DND-41 (cell line): Measurements from ENCODE around the gene LMO7.

Experiments used
- ATAC-seq: fragments of 200-7000 bp; cut with Tn5 transposase; 3 replicates; pipeline ENCODE4 v1.9.1; 2021; ENCODE audit warnings: low read depth; ENCODE audit not compliant: insufficient read depth
- DNase-seq: peaks from one replicate; pipeline ENCODE4 v3.0.0-alpha.2; 2020
- H2AFZ ChIP-seq: 2 replicates; pipeline ENCODE4 v1.6.0; 2012; ENCODE audit warnings: low read depth, low read length
- H3K27ac ChIP-seq: 2 replicates; pipeline ENCODE4 v1.5.1; 2012; ENCODE audit warnings: low read length, inconsistent platforms
- H3K27me3 ChIP-seq: fragments of 200-600 bp; sonication (generic); 2 replicates; pipeline ENCODE4 v1.6.0; 2012; ENCODE audit warnings: low read length, mild to moderate bottlenecking, inconsistent platforms; ENCODE audit not compliant: insufficient read depth, poor library complexity
- H3K36me3 ChIP-seq: 2 replicates; pipeline ENCODE4 v1.5.1; 2012; ENCODE audit warnings: low read length, inconsistent platforms; ENCODE audit not compliant: insufficient read depth
- H3K4me1 ChIP-seq: 2 replicates; pipeline ENCODE4 v1.5.1; 2012; ENCODE audit warnings: mild to moderate bottlenecking, low read length; ENCODE audit not compliant: insufficient read depth
- H3K4me2 ChIP-seq: 2 replicates; pipeline ENCODE4 v1.6.0; 2012; ENCODE audit warnings: mild to moderate bottlenecking, moderate library complexity, low read length, inconsistent platforms; ENCODE audit not compliant: insufficient read depth
- H3K4me3 ChIP-seq, 2 experiments: fragments of 200-600 bp in 1 of 2; shearing (Covaris generic) in 1 of 2; 2 replicates each; pipeline ENCODE4 v1.5.1; 2012 to 2016; ENCODE audit warnings: inconsistent platforms in 2 of 2, low read length in 2 of 2, mild to moderate bottlenecking in 2 of 2, low read depth in 1 of 2, moderate library complexity in 1 of 2
- H3K79me2 ChIP-seq: 2 replicates; pipeline ENCODE4 v1.6.0; 2012; ENCODE audit warnings: low read length, inconsistent platforms; ENCODE audit not compliant: insufficient read depth
- H3K9ac ChIP-seq: 2 replicates; pipeline ENCODE4 v1.6.0; 2012; ENCODE audit warnings: low read depth, mild to moderate bottlenecking, inconsistent platforms, low read length, moderate library complexity
- H3K9me3 ChIP-seq: 2 replicates; pipeline ENCODE4 v1.5.1; 2012; ENCODE audit warnings: low read length, moderate library complexity, mild to moderate bottlenecking, inconsistent platforms; ENCODE audit not compliant: insufficient read depth, severe bottlenecking
- H4K20me1 ChIP-seq: 2 replicates; pipeline ENCODE4 v1.6.0; 2012; ENCODE audit warnings: low read length; ENCODE audit not compliant: insufficient read depth
- CTCF ChIP-seq: IDR thresholded peaks from 2 replicates; pipeline ENCODE4 v1.5.1; 2012; ENCODE audit warnings: borderline replicate concordance, low read length, moderate library complexity, mild to moderate bottlenecking; ENCODE audit not compliant: poor library complexity, severe bottlenecking; ENCODE audit errors: extremely low read depth
- EZH2 ChIP-seq: IDR thresholded peaks from 3 replicates; pipeline ENCODE4 v1.6.1; 2012; ENCODE audit warnings: borderline replicate concordance, low read depth, mild to moderate bottlenecking, moderate library complexity, low read length, inconsistent platforms; ENCODE audit not compliant: severe bottlenecking

LMO7 gene

DNA sequence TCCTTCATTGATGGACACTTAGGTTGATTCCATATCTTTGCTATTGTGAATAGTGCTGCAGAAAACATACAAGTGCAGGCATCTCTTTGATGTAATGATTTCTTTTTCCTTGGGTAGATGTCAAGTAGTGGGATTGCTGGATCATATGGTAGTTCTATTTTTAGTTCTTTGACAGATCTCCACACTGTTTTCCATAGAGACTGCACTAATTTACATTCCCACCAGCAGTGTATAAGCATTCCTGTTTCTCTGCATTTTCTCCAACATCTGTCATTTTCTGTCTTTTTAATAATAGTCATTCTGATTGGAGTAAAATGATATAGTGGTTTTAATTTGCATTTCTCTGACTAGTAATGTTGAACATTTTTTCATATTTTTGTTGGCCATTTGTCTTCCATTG, 116.7 kb downstream of the LMO7 start:
- TF ChIP-seq CTCF (no peak), EZH2 (no peak)
- H3K9ac ChIP-seq, result no peak overlapping the region
- no peak overlapping the region for H2AFZ ChIP-seq
- no peak for DNase-seq
- no peak overlapping the region for H3K27ac ChIP-seq
- ATAC-seq, result no peak
- no peak overlapping the region for H3K4me2 ChIP-seq
- H3K79me2 ChIP-seq, result no peaks in the 10 kb centered on the region
- no peak overlapping the region for H3K4me3 ChIP-seq
- no peaks in the 10 kb centered on the region for H3K9me3 ChIP-seq
- no peaks in the 10 kb centered on the region for H4K20me1 ChIP-seq
- H3K36me3 ChIP-seq, result no peaks in the 10 kb centered on the region
- H3K27me3 ChIP-seq, result no peaks in the 10 kb centered on the region
- H3K4me1 ChIP-seq, result no peaks in the 10 kb centered on the region

DNA sequence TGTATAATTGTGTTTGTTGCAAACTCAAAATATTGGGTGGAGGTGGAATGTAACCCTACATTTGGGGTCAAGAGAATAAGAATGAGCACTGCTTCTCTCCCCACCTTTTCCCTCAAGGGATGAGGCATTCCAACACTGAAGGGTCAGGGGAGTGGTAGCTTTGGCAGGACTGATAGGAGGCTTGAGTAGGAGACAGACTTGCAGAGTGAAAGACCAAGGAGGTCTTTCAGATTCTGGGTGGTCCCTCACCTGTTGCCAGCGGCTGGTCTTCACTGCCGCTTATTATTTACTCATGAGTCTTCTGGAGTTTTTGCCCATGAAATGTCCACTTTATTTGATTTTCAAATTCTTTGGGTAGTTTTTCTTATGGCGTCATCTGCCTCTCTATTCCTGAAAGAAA, 118.8 kb downstream of the LMO7 start:
- no peak overlapping the region for H3K4me2 ChIP-seq
- H3K9me3 ChIP-seq, result no peaks in the 10 kb centered on the region

GRCh38 chr13:75757336-75757735, 121.2 kb downstream of the LMO7 start:
- no peak overlapping the region for H3K4me2 ChIP-seq
- H3K4me3 ChIP-seq, result no peak overlapping the region
- no peaks in the 10 kb centered on the region for H3K79me2 ChIP-seq
- no peaks in the 10 kb centered on the region for H3K36me3 ChIP-seq
- no peaks in the 10 kb centered on the region for H3K4me1 ChIP-seq
- ATAC-seq (peak; percentile 61; the same call in 2 of the 3 replicates), DNase-seq (no peak)
- no peak for TF ChIP-seq EZH2
- no peak for TF ChIP-seq CTCF
- H4K20me1 ChIP-seq, result no peaks in the 10 kb centered on the region
- no peaks in the 10 kb centered on the region for H3K27me3 ChIP-seq
- no peak overlapping the region for H2AFZ ChIP-seq
- H3K27ac ChIP-seq, result no peak overlapping the region
- no peaks in the 10 kb centered on the region for H3K9me3 ChIP-seq
- H3K9ac ChIP-seq, result no peak overlapping the region

More for the DNA sequence above, 118.8 kb downstream of the LMO7 start:
- no peak overlapping the region for H3K9ac ChIP-seq
- H3K36me3 ChIP-seq, result no peaks in the 10 kb centered on the region
- no peak overlapping the region for H3K4me3 ChIP-seq
- H3K4me1 ChIP-seq, result no peaks in the 10 kb centered on the region
- H3K79me2 ChIP-seq, result no peaks in the 10 kb centered on the region
- no peak for ATAC-seq
- H3K27me3 ChIP-seq, result no peaks in the 10 kb centered on the region
- TF ChIP-seq EZH2 (no peak), CTCF (no peak)
- H4K20me1 ChIP-seq, result no peaks in the 10 kb centered on the region
- DNase-seq, result no peak
- no peak overlapping the region for H2AFZ ChIP-seq
- no peak overlapping the region for H3K27ac ChIP-seq

GRCh38 chr13:75759531-75759930, 123.4 kb downstream of the LMO7 start:
- no peaks in the 10 kb centered on the region for H4K20me1 ChIP-seq
- DNase-seq, result no peak
- no peaks in the 10 kb centered on the region for H3K9me3 ChIP-seq
- no peak overlapping the region for H3K27ac ChIP-seq
- H3K4me3 ChIP-seq, result no peak overlapping the region
- H3K79me2 ChIP-seq, result no peaks in the 10 kb centered on the region
- no peak for ATAC-seq
- H3K9ac ChIP-seq, result no peak overlapping the region
- no peak overlapping the region for H2AFZ ChIP-seq
- no peak overlapping the region for H3K4me2 ChIP-seq
- H3K27me3 ChIP-seq, result no peaks in the 10 kb centered on the region
- TF ChIP-seq EZH2 (no peak), CTCF (no peak)
- no peaks in the 10 kb centered on the region for H3K4me1 ChIP-seq
- no peaks in the 10 kb centered on the region for H3K36me3 ChIP-seq
